K562 (cell line): ENCODE data around the gene ARHGEF7.

ENCODE experiments used
- CBFB ChIP-seq: sonication (generic); formaldehyde crosslinking; IDR thresholded peaks from 2 replicates; pipeline ENCODE4 v1.4.0; 2020; ENCODE audit warnings: mild to moderate bottlenecking, missing genetic modification reagents
- ETV6 ChIP-seq, 3 experiments: fragments of 150-350 bp in 1 of 3; sonication (generic) in 1 of 3; formaldehyde crosslinking in 1 of 3; IDR thresholded peaks; 2 replicates each; pipeline versions ENCODE4 v1.6.1 to v1.8.0; 2014 to 2022; ENCODE audit warnings: borderline replicate concordance in 2 of 3, low read depth in 2 of 3, antibody characterized with exemption in 1 of 3, low read length in 1 of 3, mild to moderate bottlenecking in 1 of 3, missing genetic modification reagents in 1 of 3
- GABPA ChIP-seq: fragments of 200-800 bp; sonication (Bioruptor generic); conservative IDR thresholded peaks from 2 replicates; pipeline ENCODE4 v1.6.1; 2016; ENCODE audit warnings: low read depth, missing genetic modification characterization, missing compliant biosample characterization
- NFRKB ChIP-seq: fragments of 450-650 bp; IDR thresholded peaks from 2 replicates; pipeline ENCODE4 v1.6.1; 2016; ENCODE audit warnings: low read depth
- NFYB ChIP-seq: IDR thresholded peaks from 2 replicates; pipeline ENCODE4 v1.6.1; 2011; ENCODE audit warnings: mild to moderate bottlenecking, moderate library complexity; ENCODE audit not compliant: insufficient read length; ENCODE audit errors: extremely low read depth
- RNF2 ChIP-seq: sonication (generic); IDR thresholded peaks from 2 replicates; pipeline ENCODE4 v1.6.1; 2016
- SMARCC2 ChIP-seq: fragments of 450-650 bp; IDR thresholded peaks from 2 replicates; pipeline ENCODE4 v1.6.1; 2017; ENCODE audit warnings: antibody characterized with exemption, moderate library complexity, mild to moderate bottlenecking, low read depth

DNA sequence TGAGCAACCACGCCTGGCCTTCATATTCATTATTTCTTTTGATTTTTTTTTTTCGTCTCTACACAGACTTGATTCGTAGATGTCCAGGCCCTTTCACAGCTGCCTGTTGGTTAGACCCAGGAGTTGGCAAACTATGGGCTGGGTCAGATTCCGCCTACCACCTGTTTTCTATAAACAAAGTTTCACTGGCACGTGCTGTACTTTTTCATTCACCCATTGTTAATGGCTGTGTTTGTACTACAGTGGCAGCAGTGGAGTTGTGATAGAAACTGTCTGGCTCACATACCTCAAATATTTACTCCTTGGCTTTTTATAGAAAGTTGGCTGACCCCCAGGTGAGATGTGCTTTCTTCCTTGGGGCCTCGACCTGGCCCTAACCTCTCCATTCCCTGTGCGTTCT lies 132.4 kb downstream of the ARHGEF7 start:
- TF ChIP-seq ETV6 (IDR thresholded peaks at IDR 0.05; ENCODE audit: borderline replicate concordance in 1 of 2, low read depth in 2 of 2, low read length in 1 of 2), result no peak
- no peak for TF ChIP-seq ETV6 (CRISPR knock-in tag; IDR thresholded peaks at IDR 0.05; ENCODE audit: borderline replicate concordance)
- no peak for TF ChIP-seq CBFB
- no peak for TF ChIP-seq GABPA (tag)
- no peak for TF ChIP-seq NFYB
- TF ChIP-seq NFRKB, result no peak
- no peak for TF ChIP-seq SMARCC2
- TF ChIP-seq RNF2, result no peak
